KG1 (cell line): Measurements from ENCODE around the gene DNASE1L2.

Experiments used
- DNase-seq: peaks from one replicate; lab custom pipeline; 2025; lab: John Stamatoyannopoulos, UW

The DNASE1L2 gene

DNA sequence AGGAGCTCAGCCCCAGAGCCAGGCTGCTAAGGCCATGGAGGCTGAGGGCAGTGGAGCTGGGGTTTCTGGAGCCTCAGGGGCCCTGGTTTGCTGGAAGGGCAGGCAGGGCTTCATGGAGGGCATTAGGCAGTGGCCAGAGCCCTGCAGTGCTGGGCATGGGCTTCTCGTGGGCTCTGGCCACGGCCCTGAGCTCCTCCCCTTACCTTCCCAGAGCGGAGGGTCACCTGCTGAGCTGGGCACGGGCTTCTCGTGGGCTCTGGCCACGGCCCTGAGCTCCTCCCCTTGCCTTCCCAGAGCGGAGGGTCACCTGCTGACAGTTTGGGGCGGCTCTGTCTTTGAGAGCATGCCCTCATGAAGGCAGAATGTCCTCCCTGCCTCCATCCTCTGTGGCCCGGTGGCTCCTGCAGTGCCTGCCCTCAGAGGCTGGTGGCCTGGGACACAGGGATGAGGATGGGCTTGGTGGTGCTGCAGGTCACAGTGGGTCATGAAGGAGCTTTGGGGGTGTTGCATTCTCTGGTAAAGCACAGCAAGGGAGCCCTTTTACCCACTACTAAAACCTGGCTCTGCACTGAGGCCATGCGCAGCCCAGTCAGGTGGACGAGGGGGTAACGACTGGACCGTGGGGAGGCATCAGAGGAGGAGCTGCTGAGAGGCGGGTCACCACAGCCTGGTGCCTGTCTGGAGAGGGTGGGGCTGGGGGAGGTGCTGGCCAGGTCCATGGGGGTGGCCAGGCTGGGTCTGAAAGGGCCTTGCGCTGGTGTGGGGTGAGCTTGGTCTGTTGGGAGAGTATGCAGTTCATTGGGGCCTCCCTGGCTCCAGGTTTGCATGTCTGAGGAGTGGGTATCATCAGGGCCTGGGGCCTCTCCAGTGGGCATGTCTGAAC, 34.6 kb downstream of the DNASE1L2 start:
- no peak for DNase-seq

DNA sequence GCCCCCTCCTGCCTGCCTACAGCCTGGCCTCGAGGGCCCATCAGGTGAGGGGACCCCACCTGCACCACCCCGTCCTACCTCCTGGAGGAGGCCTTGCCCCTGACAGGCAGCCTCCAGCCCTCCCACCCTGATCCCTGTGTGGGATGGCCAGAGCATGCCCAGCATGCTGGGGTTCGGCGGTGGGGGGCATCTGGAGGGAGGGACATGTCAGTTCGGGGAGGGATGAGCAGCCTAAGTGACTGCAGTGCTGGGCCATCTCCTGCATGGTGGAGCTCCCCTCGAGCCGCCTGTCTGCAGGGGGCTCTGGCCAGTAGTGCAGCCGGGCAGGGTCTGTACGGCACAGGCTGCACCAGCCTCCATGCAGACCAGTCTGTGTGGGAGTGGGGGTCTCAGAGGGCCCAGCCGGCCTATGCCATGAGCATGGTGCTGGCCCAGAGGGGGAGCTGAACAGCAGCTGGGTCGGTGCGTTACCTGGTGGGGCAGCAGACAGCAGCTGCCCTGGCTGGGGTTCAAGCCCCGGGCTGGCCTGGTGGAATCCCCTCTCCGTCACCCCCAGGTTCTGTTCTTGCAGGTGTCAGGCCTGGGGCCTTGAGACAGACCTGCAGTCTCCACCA, 35.7 kb downstream of the DNASE1L2 start:
- no peak for DNase-seq

DNA sequence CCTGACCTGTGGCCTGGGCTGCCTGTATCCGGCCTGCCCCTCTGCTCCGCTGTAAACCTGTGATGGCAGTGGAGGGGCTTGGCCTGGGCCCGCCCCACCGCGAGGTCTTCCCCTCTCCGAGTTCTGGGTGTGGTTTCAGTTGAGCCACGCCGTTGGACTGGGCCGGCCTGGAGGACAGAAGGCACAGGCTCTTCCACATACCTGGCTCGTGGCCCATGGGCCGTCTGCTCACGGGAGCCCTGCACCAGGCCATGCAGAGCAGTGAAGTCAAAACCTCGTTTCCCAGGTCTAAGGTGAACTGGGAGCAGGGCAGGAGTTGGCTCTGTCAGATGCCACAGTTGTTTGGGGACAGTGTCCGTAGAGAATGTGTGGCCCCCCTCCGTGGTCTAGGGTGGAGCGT, 37.2 kb downstream of the DNASE1L2 start:
- no peak for DNase-seq

DNA sequence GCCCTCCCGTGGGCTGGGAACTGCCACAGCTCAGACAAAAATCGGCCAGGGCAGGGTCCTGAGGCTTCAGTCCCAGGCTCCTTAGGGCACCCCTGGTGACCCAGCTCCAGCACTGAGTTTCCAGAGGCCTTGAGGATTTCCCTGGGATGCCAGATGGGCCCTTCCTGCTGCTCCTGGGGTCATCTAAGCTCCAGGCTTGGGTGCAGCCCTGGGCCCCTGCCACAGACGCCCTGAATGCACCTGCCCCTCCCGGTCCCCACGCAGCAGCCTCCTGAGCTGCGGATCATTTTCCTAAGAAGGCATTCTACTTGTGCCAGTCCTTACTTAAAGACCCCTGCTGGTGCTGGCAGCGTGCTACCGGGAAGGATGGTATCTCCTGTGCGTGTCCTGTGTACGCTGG, 37.7 kb downstream of the DNASE1L2 start:
- DNase-seq, result no peak

DNA sequence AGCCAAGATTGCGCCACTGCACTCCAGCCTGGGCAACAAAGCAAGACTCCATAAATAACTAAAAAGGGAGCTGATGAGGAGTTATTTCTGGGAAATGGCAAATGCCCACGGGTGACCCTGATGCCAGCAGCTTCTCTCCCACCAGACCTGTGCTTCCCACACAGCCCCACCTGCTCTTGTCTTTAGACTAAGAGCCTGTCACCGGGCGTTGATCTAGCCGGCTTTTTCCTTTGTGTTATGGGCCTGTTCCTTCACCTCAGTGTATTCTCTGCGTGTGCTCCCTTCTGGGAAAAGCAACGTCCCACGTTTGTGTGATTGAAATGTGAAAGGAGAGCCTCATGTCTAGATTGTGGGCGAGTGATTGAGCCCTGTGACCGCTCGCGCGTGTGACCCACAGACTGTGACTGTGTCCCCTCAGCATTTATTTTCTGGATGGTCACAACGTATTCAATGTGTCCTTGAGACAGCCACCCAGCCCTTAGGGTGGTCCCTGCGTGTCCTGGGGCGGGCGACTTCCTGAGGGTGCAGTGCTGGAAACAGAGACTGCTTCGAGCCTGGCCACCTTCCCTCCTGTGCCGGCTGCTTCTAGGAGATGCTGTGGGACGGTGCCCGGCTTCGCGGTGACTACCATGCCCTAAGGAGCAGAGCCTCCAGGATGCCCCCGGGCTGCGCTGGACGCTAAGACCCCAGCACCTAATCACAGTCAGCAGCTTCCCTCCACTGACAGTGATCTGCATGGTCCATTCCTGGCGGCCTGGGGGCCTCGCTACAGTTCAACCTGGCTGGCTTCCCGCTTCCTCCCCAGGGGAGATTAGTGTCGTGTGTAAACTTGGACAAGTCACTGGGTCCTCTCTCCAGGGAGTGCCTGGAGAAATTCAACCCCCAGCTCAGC, 39.5 kb downstream of the DNASE1L2 start:
- no peak for DNase-seq

DNA sequence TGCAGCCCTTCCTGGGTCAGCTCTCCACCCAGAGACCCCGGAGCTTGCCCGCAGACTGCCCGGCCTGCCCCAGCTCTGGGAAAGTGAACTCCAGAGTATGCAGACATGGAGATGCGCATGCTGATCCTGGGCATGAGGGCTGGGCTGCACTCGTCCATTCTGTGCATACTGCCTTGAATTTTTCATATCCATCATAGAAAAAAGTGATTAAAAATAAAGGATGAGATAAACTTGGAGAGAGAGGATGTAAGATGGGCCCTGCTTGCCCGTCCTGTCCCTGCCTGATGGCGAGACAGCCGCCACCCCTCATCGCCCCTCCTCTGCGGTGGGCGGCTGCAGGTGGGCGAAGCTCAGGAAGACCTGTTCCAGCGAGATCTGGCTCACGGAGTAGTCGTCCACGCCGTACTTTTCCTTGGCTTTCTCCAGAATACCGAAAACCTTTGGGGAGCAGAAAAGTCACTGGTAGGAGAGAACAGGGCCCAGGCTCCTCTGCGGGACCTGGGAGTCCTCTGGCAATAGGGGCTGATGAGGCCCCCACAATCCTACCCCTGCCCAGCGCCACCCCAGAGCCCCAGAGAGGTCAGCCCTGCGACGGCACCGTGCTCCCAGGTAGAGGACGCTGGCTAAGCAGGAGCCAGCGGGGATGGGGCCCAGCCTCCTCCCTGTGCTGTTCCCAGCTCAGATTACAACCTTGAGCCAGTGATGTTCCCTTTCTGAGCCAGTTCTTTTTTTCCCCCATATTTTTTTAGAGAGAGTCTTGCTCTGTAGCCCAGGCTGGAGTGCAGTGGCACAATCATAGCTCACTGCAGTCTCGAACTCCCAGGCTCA, 40.3 kb downstream of the DNASE1L2 start:
- DNase-seq, result no peak

DNA sequence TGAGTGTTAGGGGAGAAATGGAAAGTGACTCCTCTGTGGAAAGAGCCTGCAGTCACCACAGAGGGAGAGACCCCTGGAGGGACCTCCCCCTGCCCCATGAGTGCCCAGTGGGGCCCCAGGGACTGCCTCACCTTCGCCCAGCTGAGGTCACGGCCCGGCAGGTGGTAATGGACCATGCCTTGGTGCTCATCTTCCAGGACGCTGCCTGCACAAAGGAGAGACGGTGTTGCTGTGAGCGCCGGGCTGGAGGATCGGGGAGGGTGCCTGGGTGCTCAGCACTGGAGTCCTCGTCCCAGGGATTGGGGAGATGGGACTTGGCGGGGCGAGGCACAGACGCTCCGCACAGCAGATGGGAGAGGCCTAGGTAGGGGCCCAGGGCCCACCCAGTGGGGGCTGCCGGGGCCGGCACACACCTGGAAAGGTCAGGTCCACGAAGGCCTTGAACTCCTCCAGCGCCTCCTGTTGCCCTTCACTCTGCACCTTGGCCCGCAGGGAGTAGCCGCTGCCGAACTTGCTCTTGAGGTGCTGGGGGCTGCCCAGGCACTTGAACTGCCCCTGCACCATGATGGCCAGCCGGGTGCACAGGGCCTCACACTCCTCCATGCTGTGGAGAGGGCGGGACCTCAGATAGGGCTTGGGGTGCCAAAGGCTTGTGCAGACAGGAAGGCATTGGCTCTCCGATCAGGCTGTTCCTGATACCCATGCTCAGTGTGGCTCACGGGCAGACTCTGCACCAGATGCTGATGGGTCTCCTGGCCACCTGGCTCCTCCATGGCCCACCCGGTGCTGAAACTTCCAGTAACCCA, 41.4 kb downstream of the DNASE1L2 start:
- DNase-seq, result no peak

DNA sequence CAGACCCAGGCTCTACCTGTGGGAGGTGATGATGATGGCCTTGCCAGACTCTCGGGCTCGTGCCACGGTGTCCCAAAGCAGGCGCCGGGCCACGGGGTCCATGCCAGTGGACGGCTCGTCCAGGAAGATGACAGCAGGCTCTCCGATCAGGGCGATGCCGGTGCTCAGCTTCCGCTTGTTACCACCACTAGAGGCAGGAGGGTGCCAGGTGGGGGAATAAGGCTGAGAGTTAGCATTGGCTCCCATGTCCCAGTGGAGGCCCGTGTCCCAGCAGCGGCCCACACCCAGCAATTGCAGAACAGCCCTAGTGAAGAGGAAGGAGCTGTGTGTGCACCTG, 42.0 kb downstream of the DNASE1L2 start:
- no peak for DNase-seq

DNA sequence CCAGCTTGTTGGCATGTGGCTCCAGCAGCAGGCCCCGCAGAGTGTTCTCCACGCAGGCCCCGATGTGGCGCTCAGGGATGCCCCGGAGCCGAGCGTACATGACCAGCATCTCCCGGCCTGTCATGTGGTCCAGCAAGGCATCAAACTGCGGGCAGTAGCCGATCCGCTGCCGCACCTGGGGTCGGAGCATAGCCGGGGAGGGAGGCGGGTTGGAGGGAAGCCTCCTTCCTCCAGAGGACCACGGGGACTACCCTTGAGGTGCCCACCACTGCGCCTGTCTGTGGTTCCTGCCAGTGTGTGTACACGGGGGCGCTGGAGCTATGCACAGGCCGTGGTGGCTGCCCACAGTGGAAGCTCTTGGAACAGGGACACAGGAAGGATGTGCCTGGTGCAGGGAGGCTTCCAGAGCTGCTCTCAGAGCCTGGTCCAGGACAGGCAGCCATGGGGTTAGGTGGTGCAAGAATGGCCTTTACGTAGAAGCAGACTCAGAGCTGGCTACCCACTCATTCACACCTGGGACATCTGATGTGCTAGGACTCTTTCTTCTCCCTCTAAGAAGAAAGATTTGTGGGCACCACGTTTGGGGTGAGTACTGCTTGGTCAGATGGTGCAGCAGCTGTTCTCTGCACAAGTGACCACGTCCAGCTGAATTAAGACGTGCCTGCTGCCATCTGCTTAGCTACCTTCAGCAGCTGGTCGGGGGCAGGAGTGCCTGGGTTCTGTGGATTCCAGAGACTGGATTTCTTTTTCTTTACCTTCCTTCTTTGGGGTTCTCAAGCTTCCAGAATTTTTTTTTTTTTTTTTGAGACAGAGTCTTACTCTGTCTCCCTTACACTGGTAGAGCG, 42.9 kb downstream of the DNASE1L2 start:
- no peak for DNase-seq

DNA sequence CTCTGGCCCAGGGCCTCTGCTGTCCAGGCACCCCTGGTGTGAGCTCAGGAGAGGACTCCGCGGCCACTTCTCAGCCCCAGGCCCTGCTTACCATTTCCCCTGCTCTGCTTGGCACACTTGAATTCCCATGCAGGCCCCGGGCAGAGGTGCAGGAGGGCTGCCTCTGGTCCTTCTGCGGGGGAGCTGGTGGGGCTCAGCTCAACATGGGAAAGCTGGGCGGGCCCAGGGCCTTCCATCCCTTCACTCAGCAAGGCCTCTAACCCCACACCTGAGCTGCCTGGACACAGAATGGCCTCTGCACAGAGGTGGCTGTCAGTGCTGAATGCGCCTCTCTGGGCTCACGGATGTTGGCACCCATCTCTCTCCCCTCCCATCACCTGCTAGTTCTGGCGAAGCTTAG, 44.2 kb downstream of the DNASE1L2 start:
- DNase-seq, result no peak

DNA sequence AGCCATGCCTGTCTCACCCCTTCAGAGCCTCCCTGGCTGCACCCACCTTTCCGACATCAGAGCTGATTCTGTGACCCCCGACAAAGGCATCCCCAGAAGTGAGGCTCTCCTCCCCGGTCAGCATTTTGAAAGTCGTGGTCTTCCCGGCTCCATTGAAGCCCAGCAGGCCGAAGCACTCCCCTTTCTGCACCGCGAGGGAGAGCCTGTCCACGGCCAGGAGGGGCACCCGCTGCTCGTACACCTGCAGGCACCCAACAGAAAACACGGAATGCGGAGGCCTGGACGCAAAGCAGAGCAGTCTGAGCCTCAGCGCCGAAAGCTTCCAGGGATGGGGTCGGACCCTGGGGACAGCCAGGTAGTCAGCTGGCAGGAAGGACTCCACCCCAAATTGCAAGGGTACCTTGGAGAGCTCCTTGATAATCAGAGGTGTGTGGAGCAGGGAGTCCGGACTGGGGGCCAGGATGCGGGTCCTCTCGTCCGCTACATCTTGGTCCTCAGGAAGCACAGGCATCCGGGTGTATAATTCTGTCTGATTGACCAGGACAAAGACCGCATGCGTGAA, 44.8 kb downstream of the DNASE1L2 start:
- no peak for DNase-seq

DNA sequence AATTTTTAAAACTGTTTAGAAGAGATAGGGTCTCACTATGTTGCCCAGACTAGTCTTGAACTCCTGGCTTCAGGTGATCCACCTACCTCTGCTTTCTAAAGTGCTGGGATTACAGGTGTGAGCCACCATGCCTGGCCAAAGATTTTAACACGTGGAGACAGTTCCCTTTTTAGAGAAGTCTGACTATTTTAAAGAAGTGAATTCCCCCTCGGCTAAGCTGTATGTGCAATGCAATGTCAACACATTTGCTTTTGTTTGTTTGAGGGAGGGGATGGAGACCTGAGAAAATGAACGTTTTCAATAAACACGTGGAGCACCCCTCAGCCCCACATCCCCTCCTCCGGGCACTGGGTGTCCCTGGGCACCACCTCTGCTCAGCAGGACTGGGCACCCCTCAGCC, 46.0 kb downstream of the DNASE1L2 start:
- DNase-seq, result no peak

DNA sequence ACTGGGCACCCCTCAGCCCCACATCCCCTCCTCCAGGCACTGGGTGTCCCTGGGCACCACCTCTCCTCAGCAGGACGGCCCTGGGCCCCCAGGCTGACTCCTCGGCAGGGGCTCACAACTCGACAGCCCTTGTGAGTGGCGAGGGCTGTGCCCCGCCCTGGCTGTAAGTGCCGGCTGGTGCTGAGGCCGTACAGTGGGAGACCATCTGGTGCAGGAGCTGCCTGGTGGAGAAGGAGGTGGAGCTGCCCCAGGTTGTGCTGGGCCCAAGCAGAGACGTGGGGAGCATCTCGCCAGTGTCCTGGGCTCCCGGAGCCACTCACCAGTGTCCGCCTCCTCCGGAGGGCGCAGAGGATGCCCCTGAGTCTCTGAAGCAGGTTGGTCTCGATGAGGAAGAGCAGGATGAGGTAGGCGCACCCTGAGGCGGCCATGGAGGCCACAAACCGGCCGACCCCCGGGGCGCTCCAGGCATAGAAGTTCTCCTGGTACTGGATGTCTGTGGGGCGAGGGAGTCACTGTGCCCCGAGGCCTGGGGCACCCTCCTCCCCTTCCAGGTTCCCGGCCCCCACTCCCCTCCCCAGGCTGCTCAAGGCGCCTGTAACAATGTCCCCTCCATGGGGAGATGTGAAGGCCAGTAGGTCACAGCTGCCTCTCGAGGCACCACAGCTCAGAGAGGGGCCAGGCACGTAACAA, 46.8 kb downstream of the DNASE1L2 start:
- DNase-seq, result no peak

DNA sequence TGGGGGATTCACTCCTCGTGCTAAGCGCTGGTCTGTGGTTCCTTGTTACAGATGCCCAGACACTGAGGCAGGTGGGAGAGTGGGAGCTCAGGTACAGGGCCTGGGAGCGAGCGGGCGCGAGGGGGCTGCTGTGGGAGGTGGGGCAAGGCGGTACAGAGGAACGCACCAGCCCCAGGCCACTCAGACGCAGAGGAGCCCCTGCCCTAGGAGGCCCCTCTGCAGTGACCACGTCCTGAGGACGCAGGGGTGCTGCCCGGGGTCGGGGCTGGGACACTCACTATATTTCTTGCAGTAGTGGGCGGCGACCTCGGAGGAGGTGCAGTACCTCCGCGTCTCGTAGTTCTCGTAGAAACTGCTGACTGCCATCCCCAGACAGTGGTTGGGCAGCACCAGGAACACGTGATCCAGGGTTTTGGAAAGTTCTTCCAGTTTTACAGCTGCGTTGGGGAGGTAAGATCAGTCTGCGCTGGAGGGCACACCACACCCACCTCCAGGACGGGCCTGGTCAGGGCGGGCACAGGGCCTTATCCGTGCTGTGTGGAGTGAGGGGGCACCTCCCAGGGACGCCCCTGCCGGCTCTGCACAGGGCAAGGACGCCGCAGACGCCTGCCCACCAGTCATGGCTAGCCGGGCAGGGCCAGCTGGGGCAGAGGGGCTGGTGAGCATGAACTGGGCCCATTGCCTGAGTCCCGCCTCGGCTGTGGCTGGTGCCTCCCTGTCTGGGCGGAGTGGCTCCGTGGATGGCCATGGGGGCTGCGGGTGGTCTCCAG, 47.9 kb downstream of the DNASE1L2 start:
- no peak for DNase-seq

DNA sequence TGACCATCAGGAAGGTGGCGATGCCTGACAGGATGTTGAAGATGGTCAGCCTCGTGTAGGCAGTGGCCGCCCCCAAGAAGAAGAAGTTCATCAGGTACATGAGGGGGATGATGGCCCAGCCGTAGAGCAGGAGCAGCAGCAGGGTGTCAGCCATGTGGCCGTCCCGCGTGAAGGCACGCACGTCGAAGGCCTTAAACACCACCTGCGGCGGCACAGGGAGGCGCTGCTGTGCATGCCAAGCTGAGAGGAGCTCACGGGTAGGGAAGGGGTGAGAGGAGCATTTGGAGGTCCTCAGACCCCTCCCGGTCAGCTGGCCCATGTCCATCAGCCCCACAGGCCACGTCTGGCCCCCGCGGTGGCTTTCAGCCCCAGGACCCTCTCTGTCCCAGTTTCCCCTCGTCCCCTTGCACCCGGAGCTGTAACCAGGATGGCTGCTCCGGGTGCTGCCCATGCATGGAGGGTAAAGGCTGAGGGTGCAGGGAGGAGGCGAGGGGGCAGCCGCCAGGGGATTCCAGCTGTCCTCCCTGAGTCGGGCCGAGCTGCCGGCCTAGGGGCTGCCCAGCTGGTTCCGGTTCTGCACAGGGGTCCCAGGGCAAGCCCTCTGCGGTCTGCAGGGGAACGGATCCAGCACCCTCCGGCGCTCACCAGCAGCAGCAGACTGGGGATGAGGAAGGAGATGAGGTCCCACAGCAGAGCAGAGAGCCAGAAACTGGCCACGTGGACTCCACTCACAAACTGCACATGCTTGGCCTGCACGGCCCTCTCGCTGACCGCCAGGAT, 48.7 kb downstream of the DNASE1L2 start:
- no peak for DNase-seq

DNA sequence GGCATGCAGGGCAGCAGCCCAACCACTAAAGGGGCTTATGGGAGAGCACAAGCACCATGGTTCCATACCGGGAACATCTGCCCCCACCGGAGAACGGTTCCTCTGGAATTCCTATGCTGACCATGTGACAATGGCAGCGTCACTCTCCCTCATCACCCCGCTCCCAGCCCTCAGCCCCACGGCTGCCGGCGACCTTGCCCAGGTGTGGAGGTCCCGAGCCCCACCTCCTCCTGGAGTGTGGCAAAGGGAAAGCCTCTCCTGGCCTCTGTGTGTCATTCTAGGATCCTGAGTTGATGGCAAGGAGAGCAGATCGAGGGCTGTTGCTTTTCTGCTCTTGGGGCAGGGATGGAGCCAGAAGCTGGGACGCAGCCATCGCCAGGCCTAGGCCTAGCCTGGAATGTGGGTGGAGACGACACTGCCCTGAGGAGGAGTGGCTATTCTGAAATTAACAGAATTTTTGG, 49.5 kb downstream of the DNASE1L2 start:
- no peak for DNase-seq

DNA sequence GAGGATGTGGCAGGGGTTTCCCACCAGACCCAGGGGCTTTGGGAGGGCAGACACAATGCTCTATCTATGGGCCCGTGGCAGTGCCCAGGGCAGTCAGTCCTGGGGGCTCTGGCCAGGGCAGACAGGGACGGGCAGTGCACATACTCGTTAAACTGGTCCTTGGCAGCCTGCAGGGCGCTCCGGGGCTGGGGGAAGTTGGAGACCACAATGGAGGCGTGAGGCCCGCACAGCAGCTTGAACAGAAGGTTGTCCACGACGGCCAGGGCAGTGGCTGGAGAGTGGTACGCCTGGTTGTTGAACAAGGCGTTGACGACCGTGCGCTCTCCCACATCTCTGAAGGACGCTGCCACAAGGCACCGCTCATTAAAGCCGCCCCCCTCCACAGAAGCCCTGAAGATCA, 50.3 kb downstream of the DNASE1L2 start:
- DNase-seq, result no peak
